Stimulated activated CD8-positive, alpha-beta memory T cell treated with anti-CD3 and anti-CD28 coated beads, Interleukin-4, amount 100 ng/mL, for 1 hour (primary cell): ENCODE results near the gene L3HYPDH.

ENCODE experiments used
- DNase-seq, 2 donors: peaks; one replicate each; pipeline ENCODE4 v3.0.0-alpha.2; 2020; ENCODE audit warnings: low read depth in 2 of 2, low spot score in 1 of 2

The L3HYPDH gene

DNA sequence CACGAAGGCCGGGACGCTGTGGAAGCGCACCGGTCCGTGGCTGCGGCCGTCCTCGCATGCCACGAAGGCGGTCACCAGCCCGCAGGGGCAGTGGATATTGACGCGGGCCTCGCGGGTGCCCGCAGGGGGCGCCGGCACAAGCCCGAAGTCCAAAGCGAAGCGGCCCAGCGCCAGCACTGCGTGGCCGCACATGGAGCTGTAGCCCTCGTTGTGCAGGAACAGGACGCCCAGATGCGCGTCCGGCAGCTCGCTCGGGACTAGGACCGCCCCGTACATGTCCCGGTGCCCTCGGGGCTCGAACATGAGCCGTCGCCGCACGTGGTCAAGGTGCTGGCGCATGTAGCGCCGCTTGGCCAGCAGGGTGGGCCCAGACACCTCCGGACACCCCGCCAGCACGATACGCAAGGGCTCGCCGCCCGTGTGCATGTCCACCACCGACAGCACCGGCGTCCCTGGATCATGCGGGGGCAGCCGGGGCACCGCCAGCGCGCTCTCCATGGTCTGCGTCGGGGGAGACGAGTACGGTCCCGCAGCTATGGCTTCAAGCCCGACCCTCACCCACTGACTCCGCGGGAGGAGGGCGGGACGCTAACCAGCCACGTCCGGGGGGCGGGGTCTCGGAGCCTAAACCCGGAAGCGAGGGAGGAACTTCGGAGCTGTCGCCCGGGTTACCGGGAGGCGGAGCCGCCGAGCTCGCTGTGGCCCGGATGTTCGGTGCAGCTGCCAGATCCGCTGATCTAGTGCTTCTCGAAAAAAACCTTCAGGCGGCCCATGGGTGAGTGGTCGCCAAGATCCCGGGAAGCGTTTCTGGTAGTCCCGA lies at the start of gene L3HYPDH, which contains the start of gene JKAMP:
Gene L3HYPDH, minus strand, starts transcription at position 590 of the 820 bp plus-strand sequence. Its CDS starts 92 bp downstream, at position 498.
Gene JKAMP, plus strand, starts transcription at position 699 of the 820 bp plus-strand sequence. Its CDS starts 73 bp downstream, at position 772.
- DNase-seq, result peak; percentile 96

- no peak for DNase-seq
Measured at GRCh38 chr14:59532419-59532818, 48.2 kb upstream of the L3HYPDH start.

DNA sequence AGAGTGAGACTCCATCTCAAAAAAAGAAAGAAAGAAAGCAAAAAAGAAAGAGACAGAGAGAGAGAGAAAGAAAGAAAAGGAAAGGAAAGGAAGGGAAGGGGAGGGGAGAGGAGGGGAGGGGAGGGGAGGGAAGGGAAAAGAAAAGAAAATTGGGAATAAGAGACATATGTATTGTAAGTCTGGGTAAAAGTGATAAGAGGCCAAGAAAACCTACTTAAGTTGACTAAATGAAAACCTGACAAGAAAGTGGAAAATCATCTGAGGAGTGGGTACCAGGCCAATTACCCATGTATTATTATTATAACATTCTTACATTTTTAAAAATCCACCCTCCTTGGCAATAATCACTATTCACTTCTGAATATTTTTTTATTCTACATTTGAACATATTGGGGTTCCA lies 46.1 kb upstream of the L3HYPDH start:
- DNase-seq, result no peak

- DNase-seq, result no peak
Measured at GRCh38 chr14:59529189-59529588, 45.0 kb upstream of the L3HYPDH start.

DNA sequence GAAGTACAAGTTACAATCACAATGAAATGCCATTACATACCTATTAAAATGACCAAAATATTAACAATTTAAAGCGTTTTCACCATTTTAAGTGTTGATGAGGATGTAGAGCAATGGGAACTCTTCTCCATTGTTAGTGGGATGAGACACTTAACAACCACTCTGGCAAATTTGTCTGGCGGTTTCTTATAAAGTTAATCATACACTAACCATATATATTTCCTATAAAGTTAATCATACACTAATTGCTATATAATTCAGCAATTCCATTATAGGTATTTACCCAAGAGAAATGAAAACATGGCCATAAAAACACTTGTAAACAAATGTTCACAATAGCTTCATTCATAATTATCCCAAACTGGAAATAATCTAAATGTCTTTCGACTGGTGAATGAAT lies 36.0 kb upstream of the L3HYPDH start:
- DNase-seq, result no peak

DNA sequence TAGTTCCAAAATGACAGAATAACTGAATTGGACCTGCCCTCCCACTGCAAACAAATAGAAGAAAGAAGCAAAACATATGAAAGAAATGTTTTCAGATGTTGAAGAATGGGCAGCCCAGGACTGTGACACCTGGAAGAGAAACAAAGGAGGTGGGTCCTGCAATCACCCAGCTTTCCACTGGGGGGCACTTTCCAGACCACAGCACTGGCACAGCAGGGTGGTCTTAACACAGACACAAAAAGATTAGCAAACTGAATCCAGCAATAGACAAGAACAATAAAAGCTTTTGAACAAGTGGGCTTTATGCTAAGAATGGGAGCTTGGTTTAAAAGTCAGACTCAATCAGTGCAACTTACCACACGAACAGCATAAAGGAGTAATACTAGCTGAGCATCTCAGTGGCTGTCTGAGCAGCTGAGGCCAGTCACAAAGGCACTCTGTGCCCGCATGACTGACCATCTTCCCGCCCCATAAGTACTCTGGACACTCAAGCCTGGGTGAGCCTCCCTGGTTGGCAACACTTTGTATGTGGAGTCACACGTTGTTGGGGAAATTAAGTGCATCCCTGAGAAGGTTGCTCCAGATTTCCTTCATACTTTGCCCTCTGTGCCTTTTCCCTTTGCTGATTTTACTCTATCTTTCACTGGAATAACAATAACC lies 27.8 kb upstream of the L3HYPDH start:
- DNase-seq, result no peak

DNA sequence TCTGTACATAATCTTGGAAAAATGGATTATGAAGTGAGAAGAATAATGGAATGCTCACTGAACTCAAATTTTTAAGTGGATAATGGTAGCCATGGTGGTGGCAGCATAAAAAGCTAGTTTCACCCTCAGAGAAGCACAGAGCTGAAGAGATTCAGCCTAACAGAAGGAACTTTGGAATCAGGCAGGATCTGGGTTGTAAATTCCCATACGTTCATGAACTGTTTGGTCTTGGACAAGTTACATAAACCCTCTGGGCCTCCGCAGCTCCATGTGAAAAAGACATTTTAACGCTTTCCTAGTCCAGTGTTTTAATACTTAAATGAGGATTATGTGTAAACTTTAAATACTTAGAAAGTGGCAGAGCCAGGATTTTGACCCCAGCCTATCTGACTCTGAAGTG lies 26.8 kb upstream of the L3HYPDH start:
- DNase-seq, result no peak

- DNase-seq, result no peak
Measured at GRCh38 chr14:59510001-59510400, 25.8 kb upstream of the L3HYPDH start.

DNA sequence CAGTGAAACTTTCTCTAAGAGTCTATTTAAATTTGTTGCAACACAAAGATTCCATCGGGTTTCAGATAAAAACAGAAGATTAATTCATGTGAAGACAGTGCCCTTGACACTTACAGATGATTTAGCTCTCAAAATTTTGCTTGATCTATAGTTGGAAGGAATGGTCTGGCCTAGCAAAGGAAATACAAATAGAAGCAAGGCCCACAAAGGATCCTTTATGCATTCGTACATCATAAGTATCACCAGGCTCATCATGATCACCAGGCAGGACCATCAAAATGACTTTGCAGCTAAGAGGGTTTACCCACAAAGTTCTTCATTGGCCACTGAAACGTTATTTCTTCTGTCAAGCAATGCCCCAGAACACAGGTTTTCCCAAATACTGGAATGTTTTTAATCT lies 24.9 kb upstream of the L3HYPDH start:
- no peak for DNase-seq

- no peak for DNase-seq
Measured at GRCh38 chr14:59507752-59508103, 23.5 kb upstream of the L3HYPDH start.

DNA sequence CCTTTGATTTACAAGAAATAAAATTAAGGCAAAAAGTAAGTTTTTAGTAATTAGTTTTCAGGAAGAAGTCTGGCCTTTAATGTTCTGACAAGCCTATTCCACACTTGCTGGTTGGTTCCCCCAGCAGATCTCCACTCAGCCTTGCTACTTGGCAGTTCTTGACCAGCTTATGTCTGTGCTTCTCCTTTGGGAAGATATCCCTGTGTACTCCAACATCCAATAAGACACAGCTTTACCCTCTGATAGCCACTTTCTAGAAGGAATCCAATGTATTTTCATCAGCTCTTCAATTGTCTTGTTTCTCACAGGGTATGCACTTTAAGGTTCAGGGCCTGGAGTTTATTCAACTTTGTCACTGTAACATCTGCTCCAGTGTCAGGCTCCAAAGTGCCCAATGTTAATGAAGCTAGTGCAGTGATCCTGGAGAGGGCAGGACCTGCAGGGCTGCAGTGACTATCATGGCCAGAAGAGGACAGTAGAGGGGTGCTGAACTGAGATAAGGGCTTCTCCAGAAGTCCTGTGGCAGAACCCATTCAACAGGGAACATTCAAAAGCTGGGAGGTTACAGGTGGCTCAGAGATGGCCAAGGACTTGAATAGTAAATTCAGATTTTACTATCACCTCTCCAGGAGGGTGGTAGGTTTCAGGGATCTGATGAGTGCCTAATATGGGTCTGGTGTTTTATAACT lies 23.0 kb upstream of the L3HYPDH start:
- DNase-seq, result peak in 1 of 2 donors; percentile 10

- DNase-seq, result no peak
Measured at GRCh38 chr14:59503256-59503655, 19.0 kb upstream of the L3HYPDH start.

DNA sequence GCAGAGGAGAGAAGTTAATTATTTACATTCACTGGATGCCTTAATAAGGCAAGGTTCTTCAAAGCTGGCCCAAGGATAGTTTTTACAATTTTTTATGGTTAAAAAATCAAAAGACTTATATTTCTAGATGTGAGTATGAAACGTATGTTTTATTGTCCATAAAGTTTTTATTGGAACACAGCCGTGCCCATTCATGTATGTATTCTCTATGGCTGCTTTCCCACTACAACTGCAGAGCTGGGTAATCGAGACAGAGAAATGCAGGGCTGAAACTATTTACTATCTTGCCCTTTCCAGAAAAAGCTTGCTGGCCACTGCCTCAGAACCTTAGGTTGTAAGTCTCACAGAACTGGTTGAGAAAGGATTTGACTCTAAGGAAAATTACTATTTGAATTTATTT lies 16.5 kb upstream of the L3HYPDH start:
- no peak for DNase-seq

DNA sequence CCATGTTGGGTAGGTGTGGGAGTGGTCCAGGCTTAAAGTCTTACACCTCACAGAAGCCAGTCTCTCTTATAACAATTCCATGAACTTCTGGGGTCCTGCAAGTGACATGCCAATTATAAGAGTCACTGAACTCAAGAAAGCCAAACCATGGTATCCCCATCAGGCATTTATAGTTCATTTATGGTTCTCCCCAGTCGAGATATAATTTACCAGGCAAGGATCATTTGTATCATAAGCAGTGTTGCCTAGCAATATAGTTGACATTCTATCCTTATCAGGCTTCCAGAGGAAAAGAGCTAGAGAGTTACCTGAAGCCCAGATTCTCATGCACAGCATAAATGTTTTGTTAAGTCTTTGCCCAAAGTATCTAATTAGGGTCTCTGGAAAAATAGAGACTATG lies 8.2 kb upstream of the L3HYPDH start:
- no peak for DNase-seq

- no peak for DNase-seq
Measured at GRCh38 chr14:59490756-59491155, 6.5 kb upstream of the L3HYPDH start.

GRCh38 chr14:59484639-59485175 lies 499 bp upstream of the L3HYPDH start:
- DNase-seq, result no peak

DNA sequence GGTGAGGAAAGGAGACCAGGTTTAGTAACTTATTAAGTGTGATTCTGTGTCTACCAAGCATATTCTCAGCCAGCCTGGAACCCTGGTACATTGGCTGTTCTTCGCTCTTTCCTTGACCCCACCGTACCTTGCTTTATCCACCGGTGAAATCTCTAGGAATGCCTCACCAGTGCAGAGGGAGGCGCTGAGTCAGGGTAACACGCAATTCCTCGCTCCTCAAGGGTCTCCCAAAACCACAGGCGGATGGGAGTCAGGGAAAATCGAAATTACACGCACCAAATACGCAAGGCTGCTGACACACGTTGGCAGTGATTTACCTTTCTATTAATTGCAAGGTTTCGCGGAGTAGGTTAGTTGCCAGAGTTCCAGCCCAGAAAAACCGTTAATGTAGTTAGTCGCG lies 845 bp downstream of the L3HYPDH start:
- no peak for DNase-seq

- DNase-seq, result no peak
Measured at GRCh38 chr14:59482541-59483331, 1.5 kb downstream of the L3HYPDH start.

GRCh38 chr14:59481871-59482540 lies 2.2 kb downstream of the L3HYPDH start:
- DNase-seq, result no peak

DNA sequence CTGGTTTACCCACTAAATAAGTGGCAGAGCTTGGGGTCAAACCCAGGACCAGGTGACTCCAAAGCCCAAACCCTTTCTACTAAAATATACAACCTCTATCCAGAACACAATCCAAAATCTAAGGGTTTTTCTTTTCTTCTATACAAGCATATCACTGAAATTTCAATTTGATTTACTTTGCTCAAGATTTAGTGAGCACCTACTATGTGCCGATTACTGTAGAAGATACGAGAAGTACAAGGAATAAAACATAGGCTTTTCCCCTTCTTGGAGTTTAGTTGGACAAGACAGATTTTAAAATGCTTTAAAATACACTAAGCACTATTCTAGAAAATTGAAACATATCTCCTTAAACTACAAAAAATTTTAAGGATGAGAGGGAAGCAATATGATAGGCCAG lies 2.8 kb downstream of the L3HYPDH start:
- no peak for DNase-seq
